Neural progenitor cell (in vitro differentiated cells): ENCODE measurements around the gene BICD1.

Source experiments
- CTCF ChIP-seq: fragments of 200-600 bp; sonication (generic); IDR thresholded peaks from 2 replicates; pipeline ENCODE4 v1.5.1; 2017; ENCODE audit warnings: antibody characterized with exemption, mild to moderate bottlenecking
- EZH2 ChIP-seq: fragments of 200-600 bp; sonication (generic); IDR thresholded peaks from 2 replicates; pipeline ENCODE4 v1.6.1; 2017; ENCODE audit warnings: antibody characterized with exemption, mild to moderate bottlenecking, moderate library complexity

- TF ChIP-seq CTCF = no peak
- no peak for TF ChIP-seq EZH2
Observed at GRCh38 chr12:32117316-32117715, 10.7 kb downstream of the BICD1 start.
